GM12891 (cell line): ENCODE measurements around the gene SYNDIG1. TPM values are rescaled to one million over a fixed set of nuclear protein-coding genes. Genes with fewer than 3 reads are reported as not detected.

Experiments used
- DNase-seq: peaks from one replicate; pipeline ENCODE4 v3.0.0; 2011; ENCODE audit warnings: low spot score; ENCODE audit not compliant: insufficient read length
- FAIRE-seq: peaks from 2 replicates; lab custom pipeline; 2011; peaks lifted over from hg19 to GRCh38; lab: Jason Lieb, UNC
- PAX5 ChIP-seq: IDR thresholded peaks from 2 replicates; pipeline ENCODE4 v1.6.1; 2011; ENCODE audit warnings: low read length, moderate library complexity, mild to moderate bottlenecking; ENCODE audit not compliant: insufficient read depth, severe bottlenecking
- POLR2A ChIP-seq: IDR thresholded peaks from 2 replicates; pipeline ENCODE4 v1.6.1; 2011; ENCODE audit warnings: low read depth, low read length, control low read depth
- POLR2AphosphoS5 ChIP-seq: IDR thresholded peaks from 2 replicates; pipeline ENCODE4 v1.6.1; 2011; ENCODE audit warnings: low read depth, low read length, control low read depth
- POU2F2 ChIP-seq: IDR thresholded peaks from 2 replicates; pipeline ENCODE4 v1.6.1; 2011; ENCODE audit warnings: low read depth, mild to moderate bottlenecking, control low read depth, low read length, moderate library complexity
- SPI1 ChIP-seq: IDR thresholded peaks from 2 replicates; pipeline ENCODE4 v1.6.1; 2011; ENCODE audit warnings: low read depth, low read length, control low read depth
- TAF1 ChIP-seq: IDR thresholded peaks from 2 replicates; pipeline ENCODE4 v1.6.1; 2011; ENCODE audit warnings: low read depth, low read length, control low read depth
- polyA plus RNA-seq: library from polyadenylated mRNA; unstranded; fragments of >200 nt; gene quantifications from one replicate; pipeline ENCODE4 v1.2.1, GENCODE V29; 2012; ENCODE audit warnings: low read depth, missing spikeins, inconsistent platforms; ENCODE audit not compliant: missing spikeins

Gene SYNDIG1
- not detected for polyA plus RNA-seq

GRCh38 chr20:24469116-24469893 lies at the start of gene SYNDIG1:
SYNDIG1 (plus strand) TSS chr20:24469629; CDS start chr20:24543098, 73,469 bp downstream.
- no peak for TF ChIP-seq PAX5
- no peak for TF ChIP-seq POLR2A
- TF ChIP-seq POU2F2: no peak
- no peak for TF ChIP-seq TAF1
- no peak for TF ChIP-seq POLR2AphosphoS5
- no peak for TF ChIP-seq SPI1
- no peak for FAIRE-seq
- no peak for DNase-seq

GRCh38 chr20:24419786-24420185 lies 49.6 kb upstream of the SYNDIG1 start:
- FAIRE-seq (no peak), DNase-seq (no peak)
- no peak for TF ChIP-seq TAF1
- no peak for TF ChIP-seq PAX5
- TF ChIP-seq POU2F2: no peak
- TF ChIP-seq SPI1: no peak
- no peak for TF ChIP-seq POLR2A
- no peak for TF ChIP-seq POLR2AphosphoS5

GRCh38 chr20:24420567-24420966 lies 48.9 kb upstream of the SYNDIG1 start:
- no peak for TF ChIP-seq POU2F2
- TF ChIP-seq TAF1: no peak
- TF ChIP-seq SPI1: no peak
- no peak for TF ChIP-seq POLR2AphosphoS5
- no peak for TF ChIP-seq POLR2A
- TF ChIP-seq PAX5: no peak
- no peak for FAIRE-seq
- DNase-seq: no peak

- DNase-seq: no peak
- TF ChIP-seq TAF1: no peak
- no peak for TF ChIP-seq POU2F2
- no peak for TF ChIP-seq POLR2A
- no peak for TF ChIP-seq PAX5
- no peak for TF ChIP-seq POLR2AphosphoS5
- no peak for FAIRE-seq
Observed at GRCh38 chr20:24421071-24421470, 48.4 kb upstream of the SYNDIG1 start.

GRCh38 chr20:24422091-24422760 lies 47.2 kb upstream of the SYNDIG1 start:
- TF ChIP-seq POU2F2 (no peak), POLR2AphosphoS5 (no peak)
- no peak for FAIRE-seq
- DNase-seq: no peak

- FAIRE-seq (no peak), DNase-seq (no peak)
- TF ChIP-seq POLR2AphosphoS5 (no peak), PAX5 (no peak), POU2F2 (no peak), POLR2A (no peak), TAF1 (no peak), SPI1 (no peak)
Observed at GRCh38 chr20:24423390-24424313, 45.8 kb upstream of the SYNDIG1 start.

GRCh38 chr20:24425523-24426135 lies 43.8 kb upstream of the SYNDIG1 start:
- FAIRE-seq (no peak), DNase-seq (no peak)
- no peak for TF ChIP-seq POU2F2
- TF ChIP-seq POLR2AphosphoS5: no peak
- TF ChIP-seq SPI1: no peak
- no peak for TF ChIP-seq POLR2A
- TF ChIP-seq TAF1: no peak
- TF ChIP-seq PAX5: no peak

GRCh38 chr20:24431279-24432045 lies 38.0 kb upstream of the SYNDIG1 start:
- no peak for DNase-seq
- FAIRE-seq: no peak
- no peak for TF ChIP-seq POU2F2
- no peak for TF ChIP-seq TAF1
- TF ChIP-seq PAX5: no peak
- TF ChIP-seq SPI1: no peak
- no peak for TF ChIP-seq POLR2A
- TF ChIP-seq POLR2AphosphoS5: no peak
